ENCODE data around the gene TSC22D3. TPM values are rescaled to one million over a fixed set of nuclear protein-coding genes. Genes with fewer than 3 reads are reported as not detected.

The TSC22D3 gene
- total RNA-seq, 1 donor from 2014 or later = 19.1 TPM

DNA sequence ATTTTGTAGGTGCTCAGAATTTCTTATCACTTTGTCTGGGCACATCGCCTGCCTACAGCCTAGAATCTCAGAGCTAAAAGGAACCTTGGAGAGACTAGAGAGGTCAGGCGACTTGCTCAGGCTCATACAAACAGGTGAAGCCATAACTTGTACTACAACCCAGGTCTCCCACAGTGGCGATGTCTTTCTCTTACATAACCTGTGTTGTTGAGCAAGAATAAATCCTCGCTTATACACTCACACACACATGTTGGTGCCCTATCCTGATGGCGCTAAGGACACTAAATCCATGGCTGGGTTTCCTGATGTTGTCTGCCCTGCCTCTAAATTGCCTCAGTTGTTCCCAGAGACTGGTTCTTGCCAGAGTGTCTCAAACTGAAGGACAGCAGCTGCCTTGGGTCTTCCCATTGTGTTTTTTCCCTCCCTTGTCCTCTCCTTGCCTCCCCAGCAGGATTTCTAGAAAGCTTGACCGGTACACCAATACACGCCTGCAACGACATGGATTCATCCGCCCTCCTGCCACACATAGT lies 1.6 kb downstream of the TSC22D3 start:
- intact Hi-C loops (cut with micrococcal nuclease) = no loop called here
- no peak for DNase-seq (ENCODE audit: low spot score)
- H3K27me3 Mint-ChIP-seq (ENCODE audit: low read depth) = peaks cover 22% of the 10 kb centered on the region
- no peak overlapping the region for H3K27ac Mint-ChIP-seq
- H3K4me1 Mint-ChIP-seq (ENCODE audit: low read depth) = peaks cover 12% of the 10 kb centered on the region
- H3K4me3 Mint-ChIP-seq (ENCODE audit: low read depth) = no peak overlapping the region
- no peaks in the 10 kb centered on the region for H3K9me3 Mint-ChIP-seq
- H3K36me3 Mint-ChIP-seq (ENCODE audit: low read depth) = no peaks in the 10 kb centered on the region

DNA sequence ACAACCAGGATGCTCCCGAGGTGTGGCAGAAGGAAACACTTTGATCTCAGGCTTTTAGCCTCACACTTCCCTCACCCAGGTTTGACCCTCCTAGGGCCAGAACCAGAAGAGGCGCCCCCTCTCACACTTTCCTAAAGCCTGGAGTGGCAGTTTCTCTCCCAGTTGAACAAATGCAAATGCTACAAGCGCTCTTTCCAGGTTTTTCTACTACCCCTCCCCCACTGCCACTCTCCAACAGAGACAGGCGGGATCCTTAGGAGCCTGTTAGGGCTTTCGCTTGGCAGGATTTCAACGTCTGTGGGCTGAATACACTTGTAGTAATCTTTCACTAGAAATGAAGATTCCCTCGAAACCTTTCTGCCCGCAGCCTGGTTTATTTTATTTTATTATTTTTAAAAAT lies 2.4 kb downstream of the TSC22D3 start:
- H3K9me3 Mint-ChIP-seq = no peaks in the 10 kb centered on the region
- no peak overlapping the region for H3K27ac Mint-ChIP-seq
- DNase-seq (ENCODE audit: low spot score) = no peak
- H3K4me3 Mint-ChIP-seq (ENCODE audit: low read depth) = no peak overlapping the region
- H3K36me3 Mint-ChIP-seq (ENCODE audit: low read depth) = no peaks in the 10 kb centered on the region
- intact Hi-C loops (cut with micrococcal nuclease) = no loop called here
- peaks cover 12% of the 10 kb centered on the region for H3K4me1 Mint-ChIP-seq (ENCODE audit: low read depth)
- H3K27me3 Mint-ChIP-seq (ENCODE audit: low read depth) = peaks cover 24% of the 10 kb centered on the region

DNA sequence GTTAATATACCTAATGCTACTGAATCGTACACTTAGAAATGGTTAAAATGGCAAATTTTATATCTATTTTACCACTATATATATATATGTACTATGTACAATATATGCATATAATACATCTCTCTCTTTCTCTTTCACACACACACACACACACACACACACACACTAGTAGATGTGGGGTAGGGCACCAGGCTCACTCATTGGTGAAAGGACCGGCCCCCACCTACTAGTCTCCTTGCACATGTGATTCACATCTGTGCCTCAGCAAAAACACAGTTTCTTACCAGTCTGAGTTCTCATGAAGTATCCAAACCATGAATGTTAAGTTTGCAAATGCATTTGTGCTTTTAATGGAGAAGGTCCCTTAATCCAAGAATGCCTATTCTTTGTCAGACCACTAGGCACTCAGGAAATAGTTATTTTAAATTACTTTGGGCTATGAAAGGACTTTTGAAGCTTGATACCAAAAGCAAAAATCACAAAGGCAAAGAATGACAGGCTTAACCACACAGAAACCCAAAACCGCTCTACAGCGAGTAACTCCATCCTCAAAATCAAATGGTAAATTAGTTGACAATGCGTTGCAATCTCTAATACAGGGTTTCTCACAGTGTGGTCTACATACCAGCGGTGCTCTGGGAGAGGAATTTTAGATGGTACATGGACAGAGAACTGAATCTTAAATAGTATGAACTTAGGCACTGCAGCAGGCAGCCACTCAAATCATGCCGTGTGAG lies 5.8 kb downstream of the TSC22D3 start:
- intact Hi-C loops (cut with micrococcal nuclease) = no loop called here
- H3K36me3 Mint-ChIP-seq (ENCODE audit: low read depth) = no peaks in the 10 kb centered on the region
- no peaks in the 10 kb centered on the region for H3K9me3 Mint-ChIP-seq
- no peak overlapping the region for H3K27ac Mint-ChIP-seq
- peaks cover 17% of the 10 kb centered on the region for H3K27me3 Mint-ChIP-seq (ENCODE audit: low read depth)
- no peaks in the 10 kb centered on the region for H3K4me1 Mint-ChIP-seq (ENCODE audit: low read depth)
- DNase-seq (ENCODE audit: low spot score) = no peak
- no peak overlapping the region for H3K4me3 Mint-ChIP-seq (ENCODE audit: low read depth)

DNA sequence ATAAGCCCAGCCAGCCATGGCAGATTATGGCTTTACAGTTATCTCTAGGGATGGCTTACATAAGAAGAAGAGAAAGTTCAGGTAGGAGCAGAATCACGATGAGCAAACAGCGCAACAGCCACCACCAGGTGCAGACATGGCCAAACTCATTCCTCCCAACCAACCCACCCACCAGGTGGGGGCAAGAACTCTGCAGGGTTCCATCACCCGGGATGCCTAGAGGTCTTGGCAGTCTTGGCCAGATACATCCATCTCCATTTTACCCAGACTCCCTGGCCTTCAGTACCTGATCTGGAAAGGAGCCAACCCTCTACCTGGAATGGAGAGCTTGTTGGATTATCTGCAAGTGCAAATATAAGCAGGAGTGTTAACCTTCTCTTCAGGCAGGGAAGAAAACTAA lies 7.5 kb downstream of the TSC22D3 start:
- H3K27ac Mint-ChIP-seq = no peak overlapping the region
- H3K4me3 Mint-ChIP-seq (ENCODE audit: low read depth) = no peak overlapping the region
- no peak for DNase-seq (ENCODE audit: low spot score)
- H3K27me3 Mint-ChIP-seq (ENCODE audit: low read depth) = peaks cover 6% of the 10 kb centered on the region
- intact Hi-C loops (cut with micrococcal nuclease) = no loop called here
- H3K4me1 Mint-ChIP-seq (ENCODE audit: low read depth) = no peaks in the 10 kb centered on the region
- no peaks in the 10 kb centered on the region for H3K36me3 Mint-ChIP-seq (ENCODE audit: low read depth)
- H3K9me3 Mint-ChIP-seq = no peaks in the 10 kb centered on the region

DNA sequence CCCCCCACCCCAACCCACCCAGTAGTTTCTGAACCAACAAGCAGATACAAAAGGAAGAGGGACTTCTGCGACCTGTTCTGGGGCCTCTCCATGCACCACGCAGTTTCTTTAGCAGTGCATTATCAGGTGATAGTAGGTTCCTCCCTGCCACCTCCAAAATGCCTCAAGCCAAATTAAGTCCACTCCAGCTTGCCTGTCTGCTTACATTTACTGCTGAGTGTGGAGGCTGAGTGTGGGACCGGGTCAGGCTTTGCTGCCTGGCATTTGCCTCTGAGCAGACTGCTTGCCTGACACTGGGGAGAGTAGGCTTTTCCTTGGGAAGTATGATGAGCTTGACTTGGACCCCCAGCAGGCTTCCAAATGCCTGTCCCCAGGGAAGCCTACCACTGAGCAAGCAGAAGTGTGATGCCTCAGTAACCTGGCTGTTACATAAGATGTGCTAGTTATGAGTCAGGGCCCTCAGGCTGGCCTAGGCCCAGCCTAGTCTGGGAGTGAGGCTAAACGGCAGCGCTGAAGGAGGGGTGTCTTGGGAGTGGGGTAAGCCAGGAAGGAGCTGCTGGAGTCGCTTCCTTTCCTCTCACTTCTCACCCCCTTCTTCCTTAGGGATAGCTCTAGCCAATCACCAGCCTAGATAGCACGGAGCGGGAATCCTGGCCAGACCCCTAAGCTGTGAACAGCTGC lies 9.0 kb downstream of the TSC22D3 start:
- intact Hi-C loops (cut with micrococcal nuclease) = no loop called here
- H3K27ac Mint-ChIP-seq = no peak overlapping the region
- H3K36me3 Mint-ChIP-seq (ENCODE audit: low read depth) = no peaks in the 10 kb centered on the region
- H3K9me3 Mint-ChIP-seq = no peaks in the 10 kb centered on the region
- H3K4me1 Mint-ChIP-seq (ENCODE audit: low read depth) = no peaks in the 10 kb centered on the region
- H3K4me3 Mint-ChIP-seq (ENCODE audit: low read depth) = no peak overlapping the region
- no peak for DNase-seq (ENCODE audit: low spot score)
- peaks cover 6% of the 10 kb centered on the region for H3K27me3 Mint-ChIP-seq (ENCODE audit: low read depth)

DNA sequence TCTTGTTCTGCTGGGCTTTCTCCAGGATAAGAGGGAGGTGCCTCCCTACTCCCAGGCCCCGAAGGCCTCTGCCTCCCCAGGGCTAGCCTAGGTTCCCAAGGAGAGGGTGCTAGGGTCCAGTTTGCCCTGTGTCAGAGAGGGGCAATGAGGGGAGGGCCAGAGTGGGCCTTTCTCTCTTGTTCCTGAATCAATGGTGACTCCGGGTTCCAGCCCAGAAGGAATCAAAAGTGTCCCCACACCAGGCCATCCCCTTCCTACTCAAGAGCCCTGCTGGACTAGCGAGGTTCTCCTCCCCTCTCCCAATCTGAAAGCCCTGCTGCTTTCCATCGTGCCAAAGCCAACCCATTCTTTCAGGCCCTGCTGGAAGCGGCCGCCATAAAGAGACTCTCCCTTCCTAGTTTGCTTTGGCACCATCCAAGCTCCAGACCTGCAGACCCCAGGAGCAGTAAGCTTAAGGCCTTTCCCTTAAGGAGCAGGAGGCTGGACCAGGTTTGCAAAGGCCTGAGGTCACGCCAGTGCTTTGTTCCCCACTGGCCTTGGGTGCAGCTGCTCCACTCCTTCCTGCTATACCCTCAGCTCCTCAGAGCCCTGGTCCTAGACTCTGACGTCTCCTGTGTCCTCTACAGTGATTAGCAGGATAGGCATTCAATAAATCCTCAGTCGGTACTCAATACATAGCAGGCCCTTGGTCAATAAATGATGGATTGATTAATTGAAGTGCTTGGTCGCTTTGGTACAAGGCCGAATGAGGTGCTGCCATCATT lies 10.6 kb downstream of the TSC22D3 start:
- H3K9me3 Mint-ChIP-seq = no peaks in the 10 kb centered on the region
- H3K4me3 Mint-ChIP-seq (ENCODE audit: low read depth) = no peak overlapping the region
- H3K27me3 Mint-ChIP-seq (ENCODE audit: low read depth) = peaks cover 4% of the 10 kb centered on the region
- intact Hi-C loops (cut with micrococcal nuclease) = no loop called here
- DNase-seq (ENCODE audit: low spot score) = no peak
- H3K4me1 Mint-ChIP-seq (ENCODE audit: low read depth) = no peaks in the 10 kb centered on the region
- no peaks in the 10 kb centered on the region for H3K36me3 Mint-ChIP-seq (ENCODE audit: low read depth)
- H3K27ac Mint-ChIP-seq = no peak overlapping the region

DNA sequence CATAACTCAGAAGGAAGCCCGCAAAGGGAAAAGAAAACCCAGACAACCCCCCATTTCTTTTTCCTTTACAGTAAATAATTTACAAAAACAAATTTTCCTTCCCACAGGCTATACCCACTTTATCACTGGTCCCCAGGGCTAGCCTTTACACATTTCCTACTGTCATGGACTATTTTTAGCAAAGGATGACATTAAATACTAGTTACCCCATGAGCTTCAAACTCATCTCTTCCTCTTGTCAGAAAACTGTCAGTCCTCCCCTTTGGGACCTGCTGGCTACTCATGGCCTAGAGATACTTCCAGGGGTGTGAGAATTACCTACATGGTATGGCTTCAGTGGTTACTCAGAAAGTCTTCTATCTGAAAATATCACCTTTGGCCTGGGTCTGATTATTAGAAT lies 11.9 kb downstream of the TSC22D3 start:
- Mint-ChIP-seq H3K27me3 (ENCODE audit: low read depth) (peaks cover 2% of the 10 kb centered on the region), H3K36me3 (ENCODE audit: low read depth) (no peaks in the 10 kb centered on the region), H3K4me3 (ENCODE audit: low read depth) (no peak overlapping the region), H3K9me3 (no peaks in the 10 kb centered on the region), H3K27ac (no peak overlapping the region), H3K4me1 (ENCODE audit: low read depth) (no peaks in the 10 kb centered on the region)
- intact Hi-C loops (cut with micrococcal nuclease) = no loop called here
- no peak for DNase-seq (ENCODE audit: low spot score)

DNA sequence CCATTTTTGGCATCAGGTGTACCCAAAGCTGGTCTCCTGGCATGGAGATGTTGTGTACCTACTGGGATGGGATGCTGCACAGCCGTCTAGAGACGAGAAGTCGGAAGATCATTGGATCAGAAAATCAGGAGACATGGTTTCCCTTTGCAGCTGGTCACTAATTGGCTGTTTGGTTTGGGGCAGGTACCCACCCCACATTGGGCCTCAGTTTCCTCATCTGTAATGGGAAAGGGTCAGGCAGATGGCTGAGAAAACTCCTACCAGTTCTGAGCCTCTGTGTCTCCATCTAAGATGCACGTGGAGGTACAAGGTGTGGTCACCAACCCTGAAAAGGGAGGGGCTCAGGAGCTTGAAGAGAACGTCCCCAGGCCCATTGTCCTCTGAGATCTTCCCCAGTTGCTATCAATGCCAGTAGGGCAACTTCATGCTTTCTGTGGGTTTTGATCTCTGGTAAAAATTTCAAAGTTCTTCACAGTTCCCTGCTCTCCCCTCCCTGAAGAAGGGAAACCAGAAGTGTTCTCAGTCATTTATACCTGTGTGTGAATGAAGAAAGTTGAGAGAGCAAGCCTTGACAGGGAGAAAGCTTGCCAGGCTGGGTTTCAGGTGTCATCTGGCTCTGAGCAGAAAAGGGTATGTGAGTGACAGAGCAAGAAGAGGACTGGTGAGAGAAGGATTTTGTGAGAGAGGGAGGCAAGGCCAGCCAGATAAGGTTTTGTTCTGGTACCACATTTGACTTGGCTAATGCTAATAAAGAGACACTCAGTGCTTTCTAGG lies 15.1 kb downstream of the TSC22D3 start:
- no peak overlapping the region for H3K4me3 Mint-ChIP-seq (ENCODE audit: low read depth)
- no peaks in the 10 kb centered on the region for H3K36me3 Mint-ChIP-seq (ENCODE audit: low read depth)
- H3K4me1 Mint-ChIP-seq (ENCODE audit: low read depth) = peaks cover under 1% of the 10 kb centered on the region
- no peak for DNase-seq (ENCODE audit: low spot score)
- no peaks in the 10 kb centered on the region for H3K27me3 Mint-ChIP-seq (ENCODE audit: low read depth)
- no peak overlapping the region for H3K27ac Mint-ChIP-seq
- intact Hi-C loops (cut with micrococcal nuclease) = no loop called here
- no peaks in the 10 kb centered on the region for H3K9me3 Mint-ChIP-seq

DNA sequence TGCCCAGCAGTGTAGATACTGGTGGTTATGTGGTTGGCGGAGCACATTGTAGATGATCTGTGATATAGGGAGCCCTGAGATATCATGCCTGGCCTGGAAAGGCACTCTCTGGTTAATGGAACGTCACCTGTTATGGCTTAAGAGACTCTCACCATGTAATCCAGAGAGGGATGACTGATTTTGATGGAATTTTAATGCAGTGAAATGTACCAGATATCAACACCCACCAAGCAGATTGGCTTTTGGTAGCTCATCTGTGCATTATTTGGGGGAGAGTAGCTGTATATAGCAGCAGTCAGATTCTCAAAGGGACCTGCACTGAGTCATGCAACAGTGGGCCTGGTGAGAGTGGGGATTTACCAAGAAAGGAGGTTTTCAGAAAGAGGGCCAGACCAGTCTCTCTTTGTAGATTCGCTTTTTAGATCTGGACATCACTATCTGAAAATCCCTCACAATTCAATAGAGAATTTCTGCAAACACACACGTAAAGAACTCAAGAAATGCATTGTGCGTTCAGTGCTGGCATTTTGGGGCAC lies 17.3 kb downstream of the TSC22D3 start:
- no peak overlapping the region for H3K4me3 Mint-ChIP-seq (ENCODE audit: low read depth)
- DNase-seq (ENCODE audit: low spot score) = no peak
- no peaks in the 10 kb centered on the region for H3K9me3 Mint-ChIP-seq
- no peaks in the 10 kb centered on the region for H3K36me3 Mint-ChIP-seq (ENCODE audit: low read depth)
- H3K27me3 Mint-ChIP-seq (ENCODE audit: low read depth) = no peaks in the 10 kb centered on the region
- peaks cover 2% of the 10 kb centered on the region for H3K4me1 Mint-ChIP-seq (ENCODE audit: low read depth)
- no peak overlapping the region for H3K27ac Mint-ChIP-seq
- intact Hi-C loops (cut with micrococcal nuclease) = no loop called here

DNA sequence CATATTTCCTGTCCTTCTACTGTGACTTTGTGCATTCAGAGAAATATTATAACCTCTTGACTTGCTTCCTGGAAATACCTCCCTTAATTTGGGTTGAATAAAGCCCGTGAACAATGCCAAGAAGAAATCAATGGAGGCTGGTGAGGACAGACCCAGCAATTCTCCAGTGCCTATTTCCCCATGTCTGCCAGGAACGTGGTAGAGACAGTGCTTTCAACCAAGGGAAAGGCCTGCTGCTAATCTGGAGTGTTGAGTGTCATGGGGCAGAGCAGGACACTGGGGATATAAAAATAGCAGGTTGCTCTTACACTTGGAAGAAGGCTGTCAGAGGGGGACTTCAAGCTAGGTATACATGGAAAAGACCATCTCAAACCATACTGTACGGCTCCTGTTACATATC lies 19.9 kb downstream of the TSC22D3 start:
- peaks cover 2% of the 10 kb centered on the region for H3K4me1 Mint-ChIP-seq (ENCODE audit: low read depth)
- H3K4me3 Mint-ChIP-seq (ENCODE audit: low read depth) = no peak overlapping the region
- H3K9me3 Mint-ChIP-seq = no peaks in the 10 kb centered on the region
- no peaks in the 10 kb centered on the region for H3K36me3 Mint-ChIP-seq (ENCODE audit: low read depth)
- intact Hi-C loops (cut with micrococcal nuclease) = no loop called here
- H3K27me3 Mint-ChIP-seq (ENCODE audit: low read depth) = no peaks in the 10 kb centered on the region
- no peak overlapping the region for H3K27ac Mint-ChIP-seq
- no peak for DNase-seq (ENCODE audit: low spot score)

DNA sequence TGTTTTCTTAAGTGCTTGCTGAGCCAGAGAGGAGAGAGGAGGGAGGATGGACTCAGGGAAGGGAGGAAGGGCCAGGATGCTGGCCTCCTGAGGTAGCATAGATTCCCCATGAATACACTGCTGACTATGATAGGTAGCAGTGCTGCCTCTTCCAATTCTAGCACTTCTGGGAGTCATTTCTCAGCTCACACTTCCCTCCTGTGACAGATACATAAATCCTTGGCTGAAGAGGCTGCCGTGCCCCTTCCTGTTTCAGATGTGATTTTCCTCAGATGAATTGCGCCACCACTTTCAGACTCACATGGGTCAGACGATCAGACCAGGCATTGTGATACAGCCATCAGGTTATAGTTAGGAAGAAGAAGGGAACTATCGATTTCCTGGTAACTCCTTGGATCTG lies 22.4 kb downstream of the TSC22D3 start:
- H3K9me3 Mint-ChIP-seq = no peaks in the 10 kb centered on the region
- DNase-seq (ENCODE audit: low spot score) = no peak
- no peaks in the 10 kb centered on the region for H3K36me3 Mint-ChIP-seq (ENCODE audit: low read depth)
- H3K27me3 Mint-ChIP-seq (ENCODE audit: low read depth) = no peaks in the 10 kb centered on the region
- no peak overlapping the region for H3K4me3 Mint-ChIP-seq (ENCODE audit: low read depth)
- H3K27ac Mint-ChIP-seq = no peak overlapping the region
- intact Hi-C loops (cut with micrococcal nuclease) = no loop called here
- peaks cover 2% of the 10 kb centered on the region for H3K4me1 Mint-ChIP-seq (ENCODE audit: low read depth)

DNA sequence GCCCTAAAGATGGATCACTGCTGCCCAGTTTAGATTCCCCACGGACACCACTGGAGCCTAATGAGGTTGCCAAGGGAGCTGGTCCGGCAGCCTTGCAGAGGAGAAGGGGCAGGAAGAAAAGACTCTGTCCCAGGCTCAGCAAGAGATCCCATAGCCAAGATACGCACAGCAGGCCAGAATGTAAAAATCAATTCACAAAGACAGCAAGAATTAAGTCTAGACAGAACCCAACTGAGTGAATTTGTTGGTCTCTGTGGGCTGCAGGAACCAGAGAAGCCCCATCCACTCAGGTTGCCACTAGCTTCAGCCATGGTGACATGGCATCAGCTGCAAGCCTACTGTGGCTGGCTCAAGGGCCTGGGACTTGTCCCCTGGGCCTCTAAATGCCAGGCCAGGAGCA lies 22.9 kb downstream of the TSC22D3 start:
- Mint-ChIP-seq H3K4me1 (ENCODE audit: low read depth) (peaks cover 2% of the 10 kb centered on the region), H3K9me3 (no peaks in the 10 kb centered on the region), H3K36me3 (ENCODE audit: low read depth) (no peaks in the 10 kb centered on the region), H3K27ac (no peak overlapping the region), H3K27me3 (ENCODE audit: low read depth) (no peaks in the 10 kb centered on the region), H3K4me3 (ENCODE audit: low read depth) (no peak overlapping the region)
- intact Hi-C loops (cut with micrococcal nuclease) = no loop called here
- DNase-seq (ENCODE audit: low spot score) = no peak
